ENCODE measurements around the gene LEPROT.

DNA sequence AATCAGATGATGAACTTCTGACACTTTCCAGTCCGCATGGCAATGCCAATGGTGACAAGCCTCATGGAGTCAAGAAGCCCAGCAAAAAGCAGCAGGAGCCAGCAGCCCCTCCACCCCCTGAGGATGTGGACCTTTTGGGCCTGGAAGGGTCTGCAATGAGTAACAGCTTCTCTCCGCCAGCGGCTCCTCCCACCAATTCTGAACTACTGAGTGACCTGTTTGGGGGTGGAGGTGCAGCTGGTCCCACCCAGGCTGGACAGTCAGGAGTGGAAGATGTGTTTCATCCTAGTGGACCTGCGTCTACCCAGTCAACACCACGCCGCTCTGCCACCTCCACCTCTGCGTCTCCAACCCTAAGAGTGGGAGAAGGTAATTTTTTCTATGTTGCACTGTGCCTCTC, 28.0 kb upstream of the LEPROT start:
- TF ChIP-seq SMC3 (conservative IDR thresholded peaks at IDR 0.05; ENCODE audit: poor library complexity) = no peak
- TF ChIP-seq, protein P1, sequence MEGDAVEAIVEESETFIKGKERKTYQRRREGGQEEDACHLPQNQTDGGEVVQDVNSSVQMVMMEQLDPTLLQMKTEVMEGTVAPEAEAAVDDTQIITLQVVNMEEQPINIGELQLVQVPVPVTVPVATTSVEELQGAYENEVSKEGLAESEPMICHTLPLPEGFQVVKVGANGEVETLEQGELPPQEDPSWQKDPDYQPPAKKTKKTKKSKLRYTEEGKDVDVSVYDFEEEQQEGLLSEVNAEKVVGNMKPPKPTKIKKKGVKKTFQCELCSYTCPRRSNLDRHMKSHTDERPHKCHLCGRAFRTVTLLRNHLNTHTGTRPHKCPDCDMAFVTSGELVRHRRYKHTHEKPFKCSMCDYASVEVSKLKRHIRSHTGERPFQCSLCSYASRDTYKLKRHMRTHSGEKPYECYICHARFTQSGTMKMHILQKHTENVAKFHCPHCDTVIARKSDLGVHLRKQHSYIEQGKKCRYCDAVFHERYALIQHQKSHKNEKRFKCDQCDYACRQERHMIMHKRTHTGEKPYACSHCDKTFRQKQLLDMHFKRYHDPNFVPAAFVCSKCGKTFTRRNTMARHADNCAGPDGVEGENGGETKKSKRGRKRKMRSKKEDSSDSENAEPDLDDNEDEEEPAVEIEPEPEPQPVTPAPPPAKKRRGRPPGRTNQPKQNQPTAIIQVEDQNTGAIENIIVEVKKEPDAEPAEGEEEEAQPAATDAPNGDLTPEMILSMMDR (IDR thresholded peaks at IDR 0.05; ENCODE audit: poor library complexity, severe bottlenecking) = no peak

Measured in neural cell (in vitro differentiated cells).